ENCODE results near the gene VSIG2. TPM values are rescaled to one million over a fixed set of nuclear protein-coding genes. Genes with fewer than 3 reads are reported as not detected.

The VSIG2 gene
- total RNA-seq, 1 donor from 2014 or later, result not detected

DNA sequence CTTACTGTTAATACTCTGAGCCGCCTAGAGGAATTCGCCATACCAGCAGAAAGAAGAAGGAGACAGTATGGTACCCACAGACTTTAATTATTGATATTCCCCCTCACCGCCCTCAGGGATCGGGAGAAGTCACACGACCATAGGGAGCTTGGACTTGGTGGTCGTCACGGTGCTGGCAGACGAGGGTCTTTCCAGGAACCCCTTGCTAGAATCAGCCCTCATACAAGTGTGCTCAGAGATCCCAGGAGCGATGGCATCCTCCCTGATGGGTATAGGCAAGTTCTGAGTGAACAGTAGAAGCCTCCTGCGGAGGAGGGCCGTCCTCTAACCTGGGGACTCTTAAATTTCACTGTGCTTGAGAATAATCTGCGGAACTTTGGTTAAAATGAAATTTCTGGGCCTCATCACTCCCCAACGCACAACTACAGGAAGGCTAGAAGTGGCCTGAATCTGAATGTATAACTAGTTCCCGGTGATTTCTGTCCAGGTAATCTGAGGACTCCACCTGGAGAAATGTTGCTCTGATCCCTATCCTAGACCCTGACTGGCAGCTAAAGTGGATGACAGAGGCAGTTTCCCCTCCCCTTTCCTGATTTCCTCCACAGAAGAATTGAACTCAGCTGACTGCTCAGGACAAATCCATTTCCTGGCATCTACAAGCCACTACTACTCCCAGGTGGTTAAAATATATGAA is 4.5 kb downstream of the VSIG2 start:
- H3K27ac Mint-ChIP-seq (ENCODE audit: unreplicated experiment), result no peak overlapping the region
- peaks cover 33% of the 10 kb centered on the region for H3K27me3 Mint-ChIP-seq (ENCODE audit: low read depth)
- peaks cover 14% of the 10 kb centered on the region for H3K4me1 Mint-ChIP-seq (ENCODE audit: low read depth)
- H3K9me3 Mint-ChIP-seq (ENCODE audit: low read depth), result no peaks in the 10 kb centered on the region
- no peak for DNase-seq (ENCODE audit: low spot score)
- peaks cover 1% of the 10 kb centered on the region for H3K36me3 Mint-ChIP-seq (ENCODE audit: low read depth)
- no peak overlapping the region for H3K4me3 Mint-ChIP-seq (ENCODE audit: unreplicated experiment)
- TF ChIP-seq, protein P1, sequence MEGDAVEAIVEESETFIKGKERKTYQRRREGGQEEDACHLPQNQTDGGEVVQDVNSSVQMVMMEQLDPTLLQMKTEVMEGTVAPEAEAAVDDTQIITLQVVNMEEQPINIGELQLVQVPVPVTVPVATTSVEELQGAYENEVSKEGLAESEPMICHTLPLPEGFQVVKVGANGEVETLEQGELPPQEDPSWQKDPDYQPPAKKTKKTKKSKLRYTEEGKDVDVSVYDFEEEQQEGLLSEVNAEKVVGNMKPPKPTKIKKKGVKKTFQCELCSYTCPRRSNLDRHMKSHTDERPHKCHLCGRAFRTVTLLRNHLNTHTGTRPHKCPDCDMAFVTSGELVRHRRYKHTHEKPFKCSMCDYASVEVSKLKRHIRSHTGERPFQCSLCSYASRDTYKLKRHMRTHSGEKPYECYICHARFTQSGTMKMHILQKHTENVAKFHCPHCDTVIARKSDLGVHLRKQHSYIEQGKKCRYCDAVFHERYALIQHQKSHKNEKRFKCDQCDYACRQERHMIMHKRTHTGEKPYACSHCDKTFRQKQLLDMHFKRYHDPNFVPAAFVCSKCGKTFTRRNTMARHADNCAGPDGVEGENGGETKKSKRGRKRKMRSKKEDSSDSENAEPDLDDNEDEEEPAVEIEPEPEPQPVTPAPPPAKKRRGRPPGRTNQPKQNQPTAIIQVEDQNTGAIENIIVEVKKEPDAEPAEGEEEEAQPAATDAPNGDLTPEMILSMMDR (IDR thresholded peaks at IDR 0.05), result no peak

DNA sequence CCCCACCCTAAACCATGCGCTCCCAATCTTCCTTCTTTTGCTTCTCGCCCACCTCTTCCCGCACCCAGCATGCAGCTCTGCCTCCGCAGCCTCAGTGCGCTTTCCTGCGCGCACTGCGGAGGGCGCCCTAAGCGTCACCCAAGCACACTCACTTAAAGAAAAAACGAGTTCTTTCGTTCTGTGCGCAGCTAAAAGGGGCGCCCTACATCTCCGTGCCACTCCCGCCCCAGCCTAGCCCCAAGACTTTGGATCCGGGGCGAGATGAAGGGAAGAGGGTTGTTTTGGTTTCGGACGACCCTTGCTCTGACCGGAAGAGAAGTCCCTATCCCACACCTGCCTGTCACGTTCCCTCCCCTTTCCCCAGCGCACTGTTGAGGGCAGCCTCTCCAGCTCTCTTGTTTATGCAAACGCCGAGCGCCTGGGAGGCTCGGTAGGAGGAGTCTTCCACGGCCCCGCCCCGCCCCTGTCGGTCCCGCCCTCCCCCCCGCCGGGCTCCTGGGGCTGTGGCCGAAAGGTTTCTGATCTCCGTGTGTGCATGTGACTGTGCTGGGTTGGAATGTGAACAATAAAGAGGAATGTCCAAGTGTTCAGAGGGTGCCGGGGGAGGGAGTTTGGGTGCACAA is 5.3 kb downstream of the VSIG2 start:
- Mint-ChIP-seq H3K27ac (ENCODE audit: unreplicated experiment) (no peak overlapping the region), H3K4me3 (ENCODE audit: unreplicated experiment) (peak overlapping the region; percentile 71), H3K9me3 (ENCODE audit: low read depth) (no peaks in the 10 kb centered on the region), H3K27me3 (ENCODE audit: low read depth) (peaks cover 37% of the 10 kb centered on the region), H3K4me1 (ENCODE audit: low read depth) (peaks cover 14% of the 10 kb centered on the region), H3K36me3 (ENCODE audit: low read depth) (peaks cover 1% of the 10 kb centered on the region)
- no peak for DNase-seq (ENCODE audit: low spot score)
- TF ChIP-seq, protein P1 (IDR thresholded peaks at IDR 0.05), result peak; percentile 71

DNA sequence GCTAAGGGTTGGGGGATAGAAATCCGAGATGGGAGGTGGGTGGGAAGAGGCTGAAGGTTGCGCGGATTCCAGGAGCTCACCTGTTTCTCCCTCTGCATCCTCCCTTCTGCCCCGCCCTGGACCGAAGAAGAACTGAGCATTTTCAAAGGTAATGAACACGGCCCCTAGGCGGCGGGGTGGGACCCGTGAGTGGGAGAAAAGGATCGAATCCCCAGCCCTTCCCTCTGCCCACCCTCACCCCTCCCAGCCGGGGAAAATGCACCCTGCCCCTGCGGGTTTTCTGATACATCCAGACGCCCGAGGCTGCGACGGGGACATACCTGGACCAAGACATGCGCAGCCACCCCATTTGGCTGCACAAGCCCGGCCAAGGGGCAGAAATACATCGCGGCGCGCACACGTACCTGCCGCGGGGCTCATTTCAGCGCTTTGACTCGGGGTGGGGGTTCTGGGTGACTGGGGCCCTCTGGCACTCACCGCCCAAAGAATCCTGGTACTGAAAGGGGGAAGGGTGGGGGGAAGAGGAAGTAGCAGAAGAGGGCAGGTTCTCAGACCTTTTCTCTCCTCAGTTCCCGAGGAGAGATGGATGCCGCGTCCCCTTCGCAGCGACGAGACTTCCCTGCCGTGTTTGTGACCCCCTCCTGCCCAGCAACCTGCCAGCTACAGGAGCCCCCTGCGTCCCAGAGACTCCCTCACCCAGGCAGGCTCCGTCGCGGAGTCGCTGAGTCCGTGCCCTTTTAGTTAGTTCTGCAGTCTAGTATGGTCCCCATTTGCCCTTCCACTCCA is 6.0 kb downstream of the VSIG2 start:
- TF ChIP-seq, protein P1 (IDR thresholded peaks at IDR 0.05), result peak; percentile 42
- H3K27ac Mint-ChIP-seq (ENCODE audit: unreplicated experiment), result no peak overlapping the region
- peak overlapping the region; percentile 71 for H3K4me3 Mint-ChIP-seq (ENCODE audit: unreplicated experiment)
- peaks cover 42% of the 10 kb centered on the region for H3K27me3 Mint-ChIP-seq (ENCODE audit: low read depth)
- H3K9me3 Mint-ChIP-seq (ENCODE audit: low read depth), result no peaks in the 10 kb centered on the region
- no peak for DNase-seq (ENCODE audit: low spot score)
- H3K36me3 Mint-ChIP-seq (ENCODE audit: low read depth), result peaks cover 1% of the 10 kb centered on the region
- H3K4me1 Mint-ChIP-seq (ENCODE audit: low read depth), result peaks cover 14% of the 10 kb centered on the region

DNA sequence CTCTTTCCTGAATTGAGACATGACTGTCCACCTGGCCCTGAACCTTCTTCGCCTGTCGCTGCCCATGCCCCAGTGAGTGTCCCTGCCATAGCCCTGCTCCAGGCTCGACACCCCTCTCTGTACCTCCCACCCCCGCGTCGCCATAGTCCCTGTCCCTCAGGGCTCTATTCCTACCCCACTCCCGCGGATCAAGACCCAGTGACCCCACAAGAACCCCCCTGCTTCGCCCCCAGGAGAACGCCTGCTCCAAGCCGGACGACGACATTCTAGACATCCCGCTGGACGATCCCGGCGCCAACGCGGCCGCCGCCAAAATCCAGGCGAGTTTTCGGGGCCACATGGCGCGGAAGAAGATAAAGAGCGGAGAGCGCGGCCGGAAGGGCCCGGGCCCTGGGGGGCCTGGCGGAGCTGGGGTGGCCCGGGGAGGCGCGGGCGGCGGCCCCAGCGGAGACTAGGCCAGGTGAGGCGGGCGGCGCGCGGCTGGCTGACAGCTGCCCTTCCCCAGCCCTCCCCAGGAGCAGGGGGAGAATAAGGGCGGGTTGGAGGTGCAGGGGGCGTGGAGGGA is 6.7 kb downstream of the VSIG2 start:
- H3K4me1 Mint-ChIP-seq (ENCODE audit: low read depth), result peaks cover 18% of the 10 kb centered on the region
- TF ChIP-seq, protein P1 (IDR thresholded peaks at IDR 0.05), result no peak
- H3K36me3 Mint-ChIP-seq (ENCODE audit: low read depth), result peaks cover 1% of the 10 kb centered on the region
- no peaks in the 10 kb centered on the region for H3K9me3 Mint-ChIP-seq (ENCODE audit: low read depth)
- DNase-seq (ENCODE audit: low spot score), result no peak
- peaks cover 42% of the 10 kb centered on the region for H3K27me3 Mint-ChIP-seq (ENCODE audit: low read depth)
- H3K27ac Mint-ChIP-seq (ENCODE audit: unreplicated experiment), result no peak overlapping the region
- no peak overlapping the region for H3K4me3 Mint-ChIP-seq (ENCODE audit: unreplicated experiment)

DNA sequence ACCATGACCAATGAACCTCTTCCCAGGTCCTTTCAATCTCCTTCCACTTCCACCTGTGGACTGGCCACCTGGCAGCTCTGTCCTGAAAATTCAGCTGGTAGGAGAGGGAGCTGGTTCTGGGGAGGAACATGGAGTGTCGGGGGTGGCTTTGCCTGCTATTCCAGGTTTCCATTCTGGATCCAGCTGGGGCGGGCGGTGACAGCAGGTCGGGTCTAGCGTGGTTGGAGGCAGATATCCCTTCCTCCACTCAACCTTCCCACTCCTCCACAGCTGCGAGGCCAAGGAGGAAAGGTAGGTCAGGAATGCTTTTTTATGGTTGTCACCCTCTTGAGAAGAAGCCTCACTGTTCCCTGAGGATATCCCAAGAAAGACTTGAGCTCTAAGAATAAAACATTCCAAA is 9.0 kb downstream of the VSIG2 start:
- no peaks in the 10 kb centered on the region for H3K9me3 Mint-ChIP-seq (ENCODE audit: low read depth)
- H3K4me1 Mint-ChIP-seq (ENCODE audit: low read depth), result peaks cover 26% of the 10 kb centered on the region
- no peak overlapping the region for H3K4me3 Mint-ChIP-seq (ENCODE audit: unreplicated experiment)
- H3K27ac Mint-ChIP-seq (ENCODE audit: unreplicated experiment), result no peak overlapping the region
- H3K36me3 Mint-ChIP-seq (ENCODE audit: low read depth), result peaks cover 1% of the 10 kb centered on the region
- H3K27me3 Mint-ChIP-seq (ENCODE audit: low read depth), result peaks cover 41% of the 10 kb centered on the region
- DNase-seq (ENCODE audit: low spot score), result no peak
- TF ChIP-seq, protein P1 (IDR thresholded peaks at IDR 0.05), result no peak
